Loucy (cell line): ENCODE results near the gene OR5AU1.

Experiments used
- CTCF ChIP-seq: fragments of 200-600 bp; sonication (generic); conservative IDR thresholded peaks from 2 replicates; pipeline ENCODE4 v1.5.1; 2014; ENCODE audit warnings: mild to moderate bottlenecking, antibody characterized with exemption, low read length
- EZH2phosphoT487 ChIP-seq: fragments of 200-600 bp; IDR thresholded peaks from 2 replicates; pipeline ENCODE4 v1.6.1; 2018; ENCODE audit warnings: antibody characterized with exemption, mild to moderate bottlenecking, moderate library complexity, borderline replicate concordance

- TF ChIP-seq CTCF (no peak), EZH2phosphoT487 (no peak)
Measured at GRCh38 chr14:21201732-21202462, 46.0 kb upstream of the OR5AU1 start.
